Right atrium auricular region (tissue), 2 donors: ENCODE results near the gene EPHA3. TPM values are rescaled to one million over a fixed set of nuclear protein-coding genes. Genes with fewer than 3 reads are reported as not detected.

Source experiments
- DNase-seq: peaks from one replicate; pipeline ENCODE4 v3.0.0-alpha.2; 2019; ENCODE audit warnings: low spot score
- H3K27ac ChIP-seq, 2 donors: fragments of 200-600 bp; sonication (generic); 1 replicate in 1 of 2; 2 replicates in 1 of 2; pipeline ENCODE4 v1.5.1; 2016 to 2019
- H3K27me3 ChIP-seq, 2 donors: fragments of 200-600 bp; sonication (generic); one replicate each; pipeline versions ENCODE4 v1.5.1 to v1.6.0; 2017 to 2019
- H3K36me3 ChIP-seq: fragments of 200-600 bp; sonication (generic); one replicate; pipeline ENCODE4 v1.5.1; 2016
- H3K4me1 ChIP-seq, 2 donors: fragments of 200-600 bp; sonication (generic); one replicate each; pipeline versions ENCODE4 v1.5.1 to v1.6.0; 2017 to 2019
- H3K4me3 ChIP-seq, 2 donors: fragments of 200-600 bp; sonication (generic); 1 replicate in 1 of 2; 2 replicates in 1 of 2; pipeline ENCODE4 v1.5.1; 2017 to 2019; ENCODE audit warnings: mild to moderate bottlenecking in 1 of 2, moderate library complexity in 1 of 2
- H3K9me3 ChIP-seq, 2 donors: fragments of 200-600 bp; sonication (generic); one replicate each; pipeline ENCODE4 v1.5.1; 2019
- total RNA-seq, 2 donors: library from RNA; depleted of rRNA; stranded (reverse); fragments of >200 nt; gene quantifications; one replicate each; pipeline ENCODE4 v1.1.0, GENCODE V29; 2016
- TF ChIP-seq, protein P1 (sequence below), 2 donors: fragments of 200-600 bp; sonication (generic); IDR thresholded peaks; one replicate each; pipeline ENCODE4 v1.5.1; 2019; ENCODE audit warnings: antibody characterized with exemption in 2 of 2

Gene EPHA3
- total RNA-seq, 2 donors from 2014 or later = 5.3 to 5.4 TPM

DNA sequence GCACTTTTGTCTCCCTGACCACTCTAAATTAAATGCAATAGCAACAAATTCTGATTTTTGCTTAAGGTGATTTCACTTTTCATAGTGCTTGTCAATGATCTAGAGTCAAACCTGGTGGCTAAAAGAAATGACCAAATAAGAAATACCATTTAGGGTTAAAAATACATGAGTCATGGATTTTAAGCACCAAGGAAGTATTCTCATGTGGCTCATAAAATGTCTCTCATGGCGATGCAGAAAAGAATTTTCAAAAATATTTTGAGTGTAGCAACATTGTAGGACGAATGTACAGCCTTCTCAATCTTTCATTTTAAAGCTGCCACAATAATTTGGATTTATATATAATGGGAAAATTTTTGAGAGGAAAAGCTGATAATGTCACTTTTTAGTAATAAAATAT, 193.6 kb downstream of the EPHA3 start:
- DNase-seq = no peak
- Histone ChIP-seq H3K27ac (no peak overlapping the region), H3K4me3 (no peak overlapping the region), H3K9me3 (no peaks in the 10 kb centered on the region), H3K36me3 (no peaks in the 10 kb centered on the region), H3K27me3 (no peaks in the 10 kb centered on the region), H3K4me1 (no peaks in the 10 kb centered on the region)
- TF ChIP-seq, protein P1, sequence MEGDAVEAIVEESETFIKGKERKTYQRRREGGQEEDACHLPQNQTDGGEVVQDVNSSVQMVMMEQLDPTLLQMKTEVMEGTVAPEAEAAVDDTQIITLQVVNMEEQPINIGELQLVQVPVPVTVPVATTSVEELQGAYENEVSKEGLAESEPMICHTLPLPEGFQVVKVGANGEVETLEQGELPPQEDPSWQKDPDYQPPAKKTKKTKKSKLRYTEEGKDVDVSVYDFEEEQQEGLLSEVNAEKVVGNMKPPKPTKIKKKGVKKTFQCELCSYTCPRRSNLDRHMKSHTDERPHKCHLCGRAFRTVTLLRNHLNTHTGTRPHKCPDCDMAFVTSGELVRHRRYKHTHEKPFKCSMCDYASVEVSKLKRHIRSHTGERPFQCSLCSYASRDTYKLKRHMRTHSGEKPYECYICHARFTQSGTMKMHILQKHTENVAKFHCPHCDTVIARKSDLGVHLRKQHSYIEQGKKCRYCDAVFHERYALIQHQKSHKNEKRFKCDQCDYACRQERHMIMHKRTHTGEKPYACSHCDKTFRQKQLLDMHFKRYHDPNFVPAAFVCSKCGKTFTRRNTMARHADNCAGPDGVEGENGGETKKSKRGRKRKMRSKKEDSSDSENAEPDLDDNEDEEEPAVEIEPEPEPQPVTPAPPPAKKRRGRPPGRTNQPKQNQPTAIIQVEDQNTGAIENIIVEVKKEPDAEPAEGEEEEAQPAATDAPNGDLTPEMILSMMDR (IDR thresholded peaks at IDR 0.05) = no peak

DNA sequence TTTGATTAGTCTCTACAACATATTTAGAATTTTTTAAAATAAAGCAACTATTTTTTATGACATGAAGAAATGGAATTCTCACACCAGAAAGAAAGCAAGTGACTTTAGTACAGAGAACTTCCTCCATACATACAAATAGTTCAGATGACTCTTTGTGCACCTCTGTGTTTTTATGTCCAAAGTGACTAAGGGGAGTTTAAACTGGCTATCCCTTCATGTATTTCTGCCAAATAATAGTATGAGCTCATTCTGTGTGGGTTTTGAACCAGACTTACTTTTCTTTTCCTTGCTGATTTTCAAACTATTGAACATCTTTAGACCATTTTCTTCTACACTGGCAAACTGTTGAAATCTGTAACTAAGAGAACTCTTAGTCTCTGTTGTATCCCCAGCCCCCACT, 196.3 kb downstream of the EPHA3 start:
- no peak for DNase-seq
- TF ChIP-seq, protein P1 (IDR thresholded peaks at IDR 0.05) = no peak
- no peak overlapping the region for H3K27ac ChIP-seq
- no peaks in the 10 kb centered on the region for H3K4me1 ChIP-seq
- H3K9me3 ChIP-seq = no peaks in the 10 kb centered on the region
- no peaks in the 10 kb centered on the region for H3K36me3 ChIP-seq
- H3K27me3 ChIP-seq = no peaks in the 10 kb centered on the region
- no peak overlapping the region for H3K4me3 ChIP-seq

DNA sequence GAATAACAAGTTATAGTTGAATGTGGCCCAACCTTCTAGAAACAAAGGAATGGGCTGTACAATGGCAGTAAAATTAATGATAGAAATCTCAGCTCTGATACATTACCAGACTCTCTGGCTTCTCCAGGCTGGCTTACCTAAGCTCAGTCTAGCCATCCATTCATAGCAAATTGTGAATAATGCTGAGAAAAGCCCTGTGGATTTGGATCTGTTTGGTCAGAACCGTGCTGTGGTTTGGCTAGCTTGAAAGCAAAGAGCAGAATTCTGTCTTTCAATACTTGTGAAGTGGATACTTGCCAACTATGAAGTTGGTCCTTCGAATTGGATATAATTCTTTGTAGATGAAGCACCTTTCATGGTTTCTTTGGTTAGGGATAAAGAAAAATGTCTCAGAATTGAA, 199.1 kb downstream of the EPHA3 start:
- H3K36me3 ChIP-seq = no peaks in the 10 kb centered on the region
- no peak for DNase-seq
- H3K27me3 ChIP-seq = no peaks in the 10 kb centered on the region
- no peak overlapping the region for H3K4me3 ChIP-seq
- TF ChIP-seq, protein P1 (IDR thresholded peaks at IDR 0.05) = no peak
- H3K9me3 ChIP-seq = no peaks in the 10 kb centered on the region
- H3K4me1 ChIP-seq = no peaks in the 10 kb centered on the region
- no peak overlapping the region for H3K27ac ChIP-seq

DNA sequence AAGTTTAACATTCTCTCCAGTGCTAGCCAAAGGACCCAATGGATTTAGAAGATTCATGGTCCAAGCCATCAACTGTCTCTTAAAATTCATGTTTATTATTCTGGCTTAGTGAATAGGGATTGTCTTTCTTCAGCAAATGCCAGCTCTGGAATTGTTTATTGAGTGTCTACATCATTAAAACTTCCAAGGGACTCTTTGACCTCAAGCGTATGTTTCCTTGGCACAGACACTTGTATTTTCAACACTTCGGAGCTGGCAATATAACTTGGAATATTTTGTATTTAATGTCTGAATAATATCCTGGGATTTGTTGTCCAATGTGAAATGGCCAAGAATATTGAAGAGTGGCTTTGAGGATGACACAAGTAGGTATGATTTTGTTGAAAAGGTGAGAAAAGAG, 204.2 kb downstream of the EPHA3 start:
- H3K27me3 ChIP-seq = no peaks in the 10 kb centered on the region
- no peaks in the 10 kb centered on the region for H3K9me3 ChIP-seq
- no peaks in the 10 kb centered on the region for H3K4me1 ChIP-seq
- no peak for DNase-seq
- no peak overlapping the region for H3K4me3 ChIP-seq
- TF ChIP-seq, protein P1 (IDR thresholded peaks at IDR 0.05) = no peak
- no peaks in the 10 kb centered on the region for H3K36me3 ChIP-seq
- H3K27ac ChIP-seq = no peak overlapping the region

DNA sequence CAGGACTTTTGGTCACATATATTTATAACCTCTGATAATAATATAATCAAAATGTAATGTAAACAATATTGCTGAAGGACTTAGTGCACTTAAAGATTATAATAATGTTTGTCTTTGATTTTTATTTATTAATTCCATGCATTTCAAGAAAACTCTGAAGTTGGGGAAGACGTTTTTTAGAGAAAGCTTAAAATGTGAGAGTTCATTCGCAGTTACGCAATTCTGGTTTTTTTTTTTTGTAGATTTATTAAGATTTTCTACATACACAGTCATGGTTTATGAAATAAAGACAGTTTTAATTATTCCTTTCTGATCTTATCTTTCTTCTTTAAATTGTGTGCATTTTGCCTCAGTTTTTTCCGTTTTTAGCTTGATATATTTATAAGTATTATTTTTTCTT, 204.7 kb downstream of the EPHA3 start:
- H3K36me3 ChIP-seq = no peaks in the 10 kb centered on the region
- no peak for DNase-seq
- no peak overlapping the region for H3K27ac ChIP-seq
- H3K9me3 ChIP-seq = no peaks in the 10 kb centered on the region
- H3K4me3 ChIP-seq = no peak overlapping the region
- no peaks in the 10 kb centered on the region for H3K4me1 ChIP-seq
- TF ChIP-seq, protein P1 (IDR thresholded peaks at IDR 0.05) = no peak
- no peaks in the 10 kb centered on the region for H3K27me3 ChIP-seq

DNA sequence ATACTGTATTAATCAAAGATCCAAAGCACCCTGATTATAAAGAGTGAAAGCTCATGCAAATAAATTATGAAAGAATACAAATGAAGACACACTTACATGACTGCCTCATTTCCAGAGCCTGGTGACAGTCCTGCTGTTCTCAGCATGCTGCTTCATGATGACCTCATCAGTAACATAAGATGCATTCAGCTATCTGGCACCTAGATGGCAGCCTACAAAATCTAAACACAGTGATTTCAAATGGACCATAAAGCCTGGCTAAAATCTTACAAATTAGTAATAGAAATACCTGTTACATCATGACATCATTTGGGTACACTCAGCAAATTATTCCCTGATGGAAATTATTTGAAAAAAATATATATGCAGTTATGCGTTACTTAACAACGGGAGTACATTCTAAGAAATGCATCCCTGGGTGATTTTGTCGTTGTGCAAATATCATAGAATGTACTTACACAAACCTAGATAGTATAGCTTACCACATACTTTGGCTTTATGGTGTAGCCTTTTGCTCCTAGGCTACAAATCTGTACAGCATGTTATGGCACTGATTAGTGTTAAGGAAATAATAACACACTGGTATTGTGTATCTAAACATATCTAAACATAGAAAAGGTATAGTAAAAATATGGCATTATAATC, 207.2 kb downstream of the EPHA3 start:
- Histone ChIP-seq H3K4me3 (no peak overlapping the region), H3K4me1 (no peaks in the 10 kb centered on the region), H3K27ac (no peak overlapping the region), H3K9me3 (no peaks in the 10 kb centered on the region), H3K36me3 (no peaks in the 10 kb centered on the region), H3K27me3 (no peaks in the 10 kb centered on the region)
- DNase-seq = no peak
- TF ChIP-seq, protein P1 (IDR thresholded peaks at IDR 0.05) = no peak
